ENCODE results near the gene VPS39.

GRCh38 chr15:42160136-42160535, 48.0 kb downstream of the VPS39 start:
- TF ChIP-seq TAF1 (IDR thresholded peaks at IDR 0.05; ENCODE audit: borderline replicate concordance, insufficient read depth, low read length) (no peak), POLR2AphosphoS5 (IDR thresholded peaks at IDR 0.05; ENCODE audit: low read depth, low read length) (no peak)
